ENCODE measurements around the gene TAS2R13.

Gene TAS2R13
- 0 to 0.63 reads per million in 2 donors for total RNA-seq

- DNase-seq = no peak
Observed at GRCh38 chr12:10909462-10909861, at the start of gene TAS2R13. TSS of gene TAS2R13 (minus strand) at chr12:10909562. CDS start at chr12:10909298, 264 bp downstream.

GRCh38 chr12:10957741-10958140 lies 48.4 kb upstream of the TAS2R13 start:
- no peak for DNase-seq

GRCh38 chr12:10956085-10956484 lies 46.7 kb upstream of the TAS2R13 start:
- no peak for DNase-seq

GRCh38 chr12:10952645-10953044 lies 43.3 kb upstream of the TAS2R13 start:
- DNase-seq = no peak

DNA sequence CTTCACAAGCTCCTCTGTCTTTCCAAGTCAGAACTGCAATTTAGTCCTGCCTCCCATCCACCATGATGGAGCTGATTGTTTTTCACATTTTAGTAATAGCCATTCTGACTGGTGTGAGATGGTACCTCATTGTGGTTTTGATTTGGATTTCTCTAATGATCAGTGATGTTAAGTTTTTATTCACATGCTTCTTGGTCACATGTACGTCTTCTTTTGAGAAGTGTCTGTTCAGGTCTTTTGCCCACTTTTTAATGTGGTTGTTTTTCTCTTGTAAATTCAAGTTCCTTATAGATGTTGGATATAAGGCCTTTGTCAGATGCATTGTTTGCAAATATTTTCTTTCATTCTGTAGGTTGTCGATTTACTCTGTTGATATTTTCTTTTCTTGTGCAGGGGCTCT lies 33.8 kb upstream of the TAS2R13 start:
- DNase-seq = no peak

- DNase-seq = no peak
Observed at GRCh38 chr12:10941916-10942607, 32.7 kb upstream of the TAS2R13 start.

DNA sequence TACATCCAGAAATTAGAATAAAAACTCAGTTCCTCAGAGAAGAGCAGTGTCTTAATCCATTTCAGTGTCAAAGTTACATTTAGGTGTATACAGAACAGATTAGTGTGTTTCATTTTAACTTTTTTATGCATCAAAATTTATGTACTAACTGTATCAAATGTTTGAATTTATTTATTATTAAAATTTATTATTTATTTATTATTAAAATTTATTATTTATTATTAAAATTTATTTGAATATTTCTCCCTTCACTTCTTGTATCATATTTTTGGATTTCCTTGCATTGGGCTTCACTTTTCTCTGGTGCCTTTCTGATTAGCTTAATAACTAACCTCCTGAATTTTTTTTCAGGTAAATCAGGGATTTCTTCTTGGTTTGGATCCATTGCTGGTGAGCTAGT lies 32.0 kb upstream of the TAS2R13 start:
- DNase-seq = no peak

DNA sequence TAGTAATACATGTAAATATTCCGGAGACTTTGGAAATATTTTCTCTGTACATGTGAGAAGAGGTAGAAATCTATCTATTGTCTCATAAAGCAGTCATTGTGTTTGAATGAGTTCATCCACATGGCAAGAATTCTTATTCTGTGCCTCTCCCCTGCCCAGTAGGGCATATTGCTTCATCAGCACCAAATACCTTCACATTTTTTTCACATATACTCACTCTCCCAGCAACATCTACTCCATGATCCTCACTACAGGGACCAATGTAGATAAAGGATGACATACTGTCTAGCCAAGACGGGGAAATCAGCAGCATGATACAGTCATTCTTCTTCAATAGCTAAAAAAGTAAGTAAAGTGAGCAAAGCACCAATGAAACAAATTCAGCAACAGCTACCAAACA lies 31.0 kb upstream of the TAS2R13 start:
- no peak for DNase-seq

DNA sequence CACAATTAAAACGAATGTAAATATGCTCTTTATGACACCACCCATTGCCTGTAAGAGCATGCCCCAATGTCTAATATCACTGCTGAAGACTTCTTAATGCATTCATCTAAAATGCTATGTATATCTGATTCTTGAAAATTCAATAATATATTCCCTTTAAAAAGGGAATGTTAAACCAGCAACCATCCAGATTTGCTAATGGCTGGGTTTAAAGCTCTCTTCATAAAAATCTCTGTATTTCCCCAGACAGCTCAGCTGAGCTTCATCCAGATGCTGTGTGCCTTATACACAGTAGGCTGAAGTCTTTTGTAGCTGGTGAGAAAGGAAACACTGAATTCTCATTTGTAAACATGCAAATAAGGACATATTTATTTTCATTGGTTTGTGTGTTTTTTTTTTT lies 29.8 kb upstream of the TAS2R13 start, which contains the start of gene TAS2R14:
Gene TAS2R14, minus strand, starts transcription at position 101 of the 400 bp plus-strand sequence. Its CDS starts 56 bp downstream, at position 45.
- no peak for DNase-seq

DNA sequence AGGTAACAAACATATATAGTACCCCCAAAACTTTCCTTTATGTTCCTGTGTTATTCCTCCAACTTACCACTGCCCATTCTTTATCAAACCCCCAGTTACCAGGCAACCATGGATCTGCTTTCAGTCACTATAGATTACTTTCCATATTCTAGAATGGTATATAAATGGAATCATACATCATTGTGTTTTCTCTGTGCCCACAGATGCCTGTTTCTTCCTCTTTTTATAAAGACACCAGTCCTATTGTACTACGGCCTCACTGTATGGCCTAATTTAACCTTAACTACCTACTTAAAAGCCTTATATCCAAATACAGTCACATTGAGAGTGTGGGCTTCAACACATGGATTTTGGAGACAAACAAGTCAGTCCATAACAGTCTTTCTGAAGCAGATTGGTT lies 27.1 kb upstream of the TAS2R13 start:
- DNase-seq = no peak

DNA sequence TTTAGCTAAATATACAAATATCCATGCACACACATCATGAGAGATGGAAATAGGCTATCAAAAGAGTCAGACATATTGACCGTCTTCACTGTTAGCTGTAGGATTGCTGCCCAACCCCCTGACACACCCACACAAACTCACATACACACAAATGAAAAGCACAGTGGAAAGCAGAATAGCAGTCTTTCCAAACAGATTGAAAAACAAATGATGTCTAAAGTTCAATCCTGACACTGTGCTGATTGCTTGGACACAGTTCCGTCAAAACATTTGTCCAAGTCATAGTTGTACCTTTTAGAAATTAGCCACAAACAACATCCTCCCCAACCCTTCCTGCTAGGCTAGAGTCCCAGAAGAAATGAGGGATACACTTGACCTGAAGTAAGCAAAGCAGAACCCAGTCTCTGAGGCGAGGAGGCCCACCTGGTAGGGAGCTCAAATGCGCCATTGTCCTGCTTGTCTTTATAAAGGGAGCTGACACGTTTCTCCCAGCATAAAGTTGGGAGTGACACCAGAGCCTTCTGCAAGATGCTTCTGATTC lies 19.5 kb upstream of the TAS2R13 start, which contains the start of gene PRH2:
Gene PRH2, plus strand, starts transcription at position 491 of the 541 bp plus-strand sequence. Its CDS starts 38 bp downstream, at position 529.
- no peak for DNase-seq

DNA sequence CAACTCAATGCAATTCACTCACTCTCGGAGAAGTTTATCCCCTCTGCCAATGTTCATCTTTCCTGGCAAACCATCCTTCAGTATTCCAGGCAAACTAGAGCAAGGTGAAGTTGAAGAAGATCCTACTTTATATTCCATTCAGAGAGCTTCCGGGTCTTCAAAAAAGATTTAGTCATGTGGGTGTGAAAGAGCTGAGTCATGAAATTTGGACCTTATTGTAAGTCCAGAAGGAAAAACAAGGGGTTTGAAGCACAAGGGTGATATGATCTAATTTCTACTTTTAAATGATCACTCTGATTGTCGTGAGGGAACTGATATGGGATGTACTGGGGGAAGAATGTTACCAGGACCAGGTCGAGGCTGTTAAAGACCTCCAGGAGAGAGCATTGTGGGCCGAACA lies 16.9 kb upstream of the TAS2R13 start:
- DNase-seq = no peak

DNA sequence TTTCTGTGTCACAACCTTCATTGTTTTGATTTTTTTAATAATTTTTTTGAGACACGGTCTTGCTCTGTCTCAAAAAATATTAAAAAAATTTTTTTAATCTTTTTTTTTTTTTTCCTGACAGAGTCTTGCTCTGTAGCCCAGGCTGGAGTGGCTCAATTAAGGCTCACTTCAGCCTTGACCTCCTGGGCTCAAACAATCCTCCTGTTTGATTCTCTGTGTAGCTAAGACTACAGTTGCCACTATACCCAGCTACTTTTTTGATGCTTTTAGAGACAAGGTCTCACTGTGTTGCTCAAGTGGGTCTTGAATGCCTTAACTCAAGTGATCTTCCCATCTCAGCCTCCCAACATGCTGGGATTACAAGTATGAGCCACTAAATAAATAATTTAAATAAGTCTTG lies 10.4 kb upstream of the TAS2R13 start:
- no peak for DNase-seq

GRCh38 chr12:10910380-10910779 lies 1.0 kb upstream of the TAS2R13 start:
- no peak for DNase-seq

DNA sequence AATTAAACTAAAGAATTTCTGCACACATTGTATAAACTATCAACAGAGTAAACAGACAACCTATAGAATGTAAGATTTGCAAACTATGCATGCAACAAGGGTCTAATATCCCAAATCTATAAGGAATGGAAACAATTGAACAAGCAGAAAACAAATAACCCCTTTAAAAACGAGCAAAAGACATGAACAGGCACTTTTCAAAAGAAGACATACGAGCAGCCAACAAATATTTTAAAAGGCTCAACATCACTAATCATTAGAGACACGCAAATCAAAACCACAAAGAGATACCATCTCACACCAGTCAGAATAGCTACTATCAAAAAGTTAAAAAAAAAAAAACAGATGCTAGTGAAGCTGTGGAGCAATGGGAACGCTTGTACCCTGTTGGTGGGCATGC lies 4.7 kb downstream of the TAS2R13 start:
- DNase-seq = no peak

DNA sequence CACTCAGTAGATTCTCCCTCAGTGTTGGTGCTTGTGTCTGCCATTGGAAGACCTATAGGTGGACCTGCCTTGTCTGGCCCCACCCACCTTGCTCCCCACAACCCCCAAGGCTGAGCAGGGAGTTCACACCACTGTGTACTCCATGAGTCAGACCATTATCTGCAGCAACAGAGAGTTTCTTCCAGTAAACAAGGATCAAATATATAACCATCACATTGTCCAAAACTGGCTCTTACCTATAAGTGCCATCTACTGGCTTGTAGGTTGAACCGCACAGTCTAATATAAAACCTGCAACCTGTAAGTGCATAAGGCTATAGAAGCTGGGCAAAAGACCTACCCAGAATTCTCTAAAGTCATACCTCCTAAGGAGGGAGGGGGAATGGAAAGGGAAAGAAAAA lies 7.9 kb downstream of the TAS2R13 start:
- no peak for DNase-seq

DNA sequence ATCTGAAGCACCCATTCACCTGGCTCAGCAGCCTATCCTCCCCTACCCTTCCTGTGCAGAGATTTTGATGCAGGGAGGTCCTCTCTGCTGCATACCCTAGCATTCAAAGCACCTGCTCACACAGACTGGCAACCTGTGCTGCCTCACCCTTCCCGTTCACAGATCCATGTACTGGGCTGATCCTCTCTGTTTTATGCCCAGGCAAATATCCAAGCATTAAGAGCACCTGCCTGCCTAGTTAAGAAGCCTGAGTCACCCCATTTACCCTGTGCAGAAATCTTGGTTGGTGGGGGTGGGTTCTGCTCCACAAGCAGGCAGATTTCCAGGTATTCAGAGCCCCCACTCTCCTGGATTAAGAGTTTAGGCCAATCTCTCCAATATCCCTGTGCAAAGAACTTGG lies 8.4 kb downstream of the TAS2R13 start:
- DNase-seq = no peak

- DNase-seq = no peak
Observed at GRCh38 chr12:10900530-10900929, 8.8 kb downstream of the TAS2R13 start.

DNA sequence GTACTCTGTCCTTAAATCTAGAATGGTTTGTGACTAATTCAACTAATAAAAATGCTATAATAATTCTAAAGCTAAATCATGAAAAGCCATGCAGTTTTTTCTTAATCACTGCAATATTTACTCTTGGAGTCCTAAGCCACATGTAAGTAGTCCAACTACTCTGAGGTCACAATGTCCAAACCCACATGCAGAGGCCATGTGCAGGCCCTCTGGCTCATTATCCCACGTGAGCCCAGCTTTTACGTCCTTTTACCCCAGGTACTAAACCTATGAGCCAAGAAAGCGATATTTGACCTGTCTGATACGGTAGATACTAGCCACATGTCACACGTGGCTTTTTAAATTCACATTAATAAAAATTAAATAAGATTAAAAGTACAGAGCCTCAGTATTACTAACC lies 12.5 kb downstream of the TAS2R13 start:
- no peak for DNase-seq

DNA sequence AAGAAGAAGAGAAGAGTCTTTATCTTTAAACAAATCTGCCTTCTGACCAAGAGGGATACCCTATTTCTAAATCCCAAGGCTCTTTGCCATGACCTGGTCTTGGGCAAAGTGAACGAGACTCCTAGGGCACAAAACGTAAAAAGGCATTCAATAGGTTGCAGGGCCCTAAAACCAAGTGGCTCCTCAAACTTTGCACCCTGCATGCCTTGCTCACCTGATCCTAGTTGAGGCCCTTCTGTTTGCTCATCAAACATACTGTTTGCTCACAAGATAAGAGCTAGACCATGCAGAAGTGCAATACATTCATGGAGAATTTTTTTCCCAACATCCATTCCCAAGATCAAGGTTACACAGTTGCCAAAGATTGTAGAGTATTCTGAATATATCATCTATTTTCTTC lies 17.4 kb downstream of the TAS2R13 start:
- no peak for DNase-seq

DNA sequence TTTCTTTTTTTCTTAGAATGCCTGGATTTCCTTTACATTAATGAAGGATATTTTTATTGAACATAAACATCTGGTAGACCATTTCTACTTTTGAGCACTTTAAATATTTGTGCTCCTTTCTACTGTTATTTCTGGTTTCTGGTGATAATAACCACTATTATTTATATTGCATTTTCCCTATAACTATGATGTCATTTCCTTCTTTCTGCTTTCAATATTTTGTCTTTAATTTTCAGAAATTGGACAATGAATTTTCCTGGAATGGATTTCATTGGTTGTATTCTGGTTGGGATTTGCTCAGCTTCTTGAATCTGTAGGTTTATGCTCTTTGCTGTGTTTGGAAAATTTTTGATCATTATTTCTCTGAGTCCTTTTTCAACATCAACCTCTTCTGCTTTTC lies 20.1 kb downstream of the TAS2R13 start:
- no peak for DNase-seq

DNA sequence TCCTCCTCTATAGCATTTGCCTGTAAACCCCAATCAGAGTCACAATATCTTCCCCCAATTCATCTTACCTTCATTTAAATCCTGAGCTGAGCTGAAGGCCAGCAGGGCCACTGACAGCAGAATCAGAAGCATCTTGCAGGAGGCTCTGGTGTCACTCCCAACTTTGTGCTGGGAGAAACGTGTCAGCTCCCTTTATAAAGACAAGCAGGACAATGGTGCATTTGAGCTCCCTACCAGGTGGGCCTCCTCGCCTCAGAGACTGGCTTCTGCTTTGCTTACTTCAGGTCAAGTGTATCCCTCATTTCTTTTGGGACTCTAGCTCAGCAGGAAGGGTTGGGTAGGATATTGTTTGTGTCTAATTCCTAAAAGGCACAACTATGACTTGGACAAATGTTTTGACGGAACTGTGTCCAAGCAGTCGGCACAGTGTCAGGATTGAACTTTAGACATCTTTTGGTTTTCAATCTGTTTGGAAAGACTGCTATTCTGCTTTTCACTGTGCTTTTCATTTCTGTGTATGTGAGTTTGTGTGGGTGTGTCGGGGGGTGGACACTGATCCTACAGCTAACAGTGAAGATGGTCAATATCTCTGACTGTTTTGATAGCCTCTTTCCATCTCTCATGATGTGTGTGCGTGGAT lies 25.2 kb downstream of the TAS2R13 start, which contains the start of gene PRH1:
Gene PRH1, minus strand, starts transcription at position 170 of the 640 bp plus-strand sequence. Its CDS starts 38 bp downstream, at position 132.
- DNase-seq = no peak

- no peak for DNase-seq
Observed at GRCh38 chr12:10873378-10873777, 36.0 kb downstream of the TAS2R13 start.

DNA sequence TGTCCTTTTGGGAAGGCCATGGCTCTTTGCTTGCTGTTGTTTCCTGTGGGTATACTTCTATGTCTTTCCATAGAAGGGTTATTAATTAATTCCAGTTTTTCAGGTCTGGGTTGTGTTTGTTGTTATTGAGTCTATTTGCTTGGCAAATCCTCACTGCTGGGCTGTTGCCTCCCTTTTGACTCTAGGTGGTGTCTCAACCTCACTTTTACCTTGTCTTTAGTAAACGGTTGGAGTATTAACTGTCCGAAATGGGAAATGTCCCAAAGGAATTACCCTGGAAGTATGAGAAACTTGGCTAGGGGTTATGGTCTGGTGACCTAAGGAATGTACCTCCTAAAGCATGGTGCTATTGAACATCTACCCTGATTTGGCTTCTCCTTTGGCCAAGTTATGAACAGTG lies 42.0 kb downstream of the TAS2R13 start:
- no peak for DNase-seq

All from T-helper 9 cell (primary cell).